ENCODE results near the gene ARMC5.

ARMC5 gene

GRCh38 chr16:31423241-31423640, 36.1 kb upstream of the ARMC5 start:
- Histone ChIP-seq H4K8ac (ENCODE audit: low read length) (no peak overlapping the region), H3K4me1 (ENCODE audit: control insufficient read depth, insufficient read depth, low read depth, low read length) (peaks cover 3% of the 10 kb centered on the region), H2BK12ac (ENCODE audit: low read length in 2 of 2) (no peak overlapping the region), H3K4me2 (ENCODE audit: low read length, poor library complexity, severe bottlenecking) (no peak overlapping the region), H3K79me1 (replicated peaks; ENCODE audit: low read length, poor library complexity, severe bottlenecking) (no peaks in the 10 kb centered on the region), H3K4me3 (ENCODE audit: insufficient read depth in 1 of 2, low read depth in 1 of 2, low read length in 2 of 2) (no peak overlapping the region), H3K4ac (ENCODE audit: low read depth in 1 of 2, low read length in 2 of 2) (no peak overlapping the region), H2AFZ (ENCODE audit: low read depth, low read length) (no peak overlapping the region), H3K27ac (ENCODE audit: low read length, poor library complexity, severe bottlenecking) (no peak overlapping the region), H3K14ac (ENCODE audit: low read length in 2 of 2) (no peak overlapping the region), H2BK120ac (ENCODE audit: low read depth, low read length) (no peak overlapping the region), H3K23ac (ENCODE audit: low read length in 2 of 2) (no peak overlapping the region), H3K27me3 (ENCODE audit: control insufficient read depth in 1 of 2, insufficient read depth in 1 of 2, low read length in 2 of 2) (peaks cover 7 to 46% of the 10 kb centered on the region in 2 experiments), H2AK5ac (ENCODE audit: low read length, severe bottlenecking) (no peak overlapping the region), H3K9me3 (ENCODE audit: control insufficient read depth, low read length) (peaks cover 19% of the 10 kb centered on the region), H3K9ac (ENCODE audit: low read length) (no peak overlapping the region), H3K18ac (ENCODE audit: low read depth in 1 of 2, low read length in 2 of 2) (no peak overlapping the region), H2BK5ac (ENCODE audit: low read depth, low read length, poor library complexity, severe bottlenecking) (no peak overlapping the region), H4K91ac (ENCODE audit: low read length) (no peak overlapping the region), H3K36me3 (ENCODE audit: control insufficient read depth in 1 of 2, insufficient read depth in 2 of 2, low read depth in 1 of 2, low read length in 2 of 2) (no peaks in the 10 kb centered on the region), H2BK15ac (ENCODE audit: low read depth, poor library complexity, severe bottlenecking) (no peak overlapping the region)
- no peak for DNase-seq
- WGBS = 45% methylated on average over 2 of the region's 3 CpGs

- peaks cover 11 to 48% of the 10 kb centered on the region in 2 experiments for H3K27me3 ChIP-seq (ENCODE audit: control insufficient read depth in 1 of 2, insufficient read depth in 1 of 2, low read length in 2 of 2)
- no peak overlapping the region for H2BK15ac ChIP-seq (ENCODE audit: low read depth, poor library complexity, severe bottlenecking)
- H3K14ac ChIP-seq (ENCODE audit: low read length in 2 of 2) = no peak overlapping the region
- H2BK12ac ChIP-seq (ENCODE audit: low read length in 2 of 2) = no peak overlapping the region
- H3K79me1 ChIP-seq (replicated peaks; ENCODE audit: low read length, poor library complexity, severe bottlenecking) = no peaks in the 10 kb centered on the region
- no peak overlapping the region for H2AK5ac ChIP-seq (ENCODE audit: low read length, severe bottlenecking)
- peaks cover 3% of the 10 kb centered on the region for H3K4me1 ChIP-seq (ENCODE audit: control insufficient read depth, insufficient read depth, low read depth, low read length)
- H3K27ac ChIP-seq (ENCODE audit: low read length, poor library complexity, severe bottlenecking) = no peak overlapping the region
- WGBS = 86% methylated on average over 11 of the region's 12 CpGs
- no peak overlapping the region for H3K4ac ChIP-seq (ENCODE audit: low read depth in 1 of 2, low read length in 2 of 2)
- no peak overlapping the region for H2BK120ac ChIP-seq (ENCODE audit: low read depth, low read length)
- H3K18ac ChIP-seq (ENCODE audit: low read depth in 1 of 2, low read length in 2 of 2) = no peak overlapping the region
- H3K9ac ChIP-seq (ENCODE audit: low read length) = no peak overlapping the region
- no peak overlapping the region for H4K91ac ChIP-seq (ENCODE audit: low read length)
- no peak overlapping the region for H3K4me2 ChIP-seq (ENCODE audit: low read length, poor library complexity, severe bottlenecking)
- H2AFZ ChIP-seq (ENCODE audit: low read depth, low read length) = no peak overlapping the region
- DNase-seq = no peak
- H3K23ac ChIP-seq (ENCODE audit: low read length in 2 of 2) = no peak overlapping the region
- H2BK5ac ChIP-seq (ENCODE audit: low read depth, low read length, poor library complexity, severe bottlenecking) = no peak overlapping the region
- H3K4me3 ChIP-seq (ENCODE audit: insufficient read depth in 1 of 2, low read depth in 1 of 2, low read length in 2 of 2) = no peak overlapping the region
- H3K9me3 ChIP-seq (ENCODE audit: control insufficient read depth, low read length) = peaks cover 19% of the 10 kb centered on the region
- H4K8ac ChIP-seq (ENCODE audit: low read length) = no peak overlapping the region
- no peaks in the 10 kb centered on the region for H3K36me3 ChIP-seq (ENCODE audit: control insufficient read depth in 1 of 2, insufficient read depth in 2 of 2, low read depth in 1 of 2, low read length in 2 of 2)
Observed at GRCh38 chr16:31423801-31424200, 35.5 kb upstream of the ARMC5 start.

- Histone ChIP-seq H2AK5ac (ENCODE audit: low read length, severe bottlenecking) (no peak overlapping the region), H2BK120ac (ENCODE audit: low read depth, low read length) (no peak overlapping the region), H3K4me3 (ENCODE audit: insufficient read depth in 1 of 2, low read depth in 1 of 2, low read length in 2 of 2) (peak overlapping the region in 1 of 2 experiments; percentile 61), H3K9ac (ENCODE audit: low read length) (no peak overlapping the region), H3K18ac (ENCODE audit: low read depth in 1 of 2, low read length in 2 of 2) (no peak overlapping the region), H2BK5ac (ENCODE audit: low read depth, low read length, poor library complexity, severe bottlenecking) (no peak overlapping the region), H3K79me1 (replicated peaks; ENCODE audit: low read length, poor library complexity, severe bottlenecking) (no peaks in the 10 kb centered on the region), H2BK12ac (ENCODE audit: low read length in 2 of 2) (no peak overlapping the region), H3K36me3 (ENCODE audit: control insufficient read depth in 1 of 2, insufficient read depth in 2 of 2, low read depth in 1 of 2, low read length in 2 of 2) (no peaks in the 10 kb centered on the region), H3K14ac (ENCODE audit: low read length in 2 of 2) (no peak overlapping the region), H3K27me3 (ENCODE audit: control insufficient read depth in 1 of 2, insufficient read depth in 1 of 2, low read length in 2 of 2) (peaks cover 22 to 34% of the 10 kb centered on the region in 2 experiments), H4K8ac (ENCODE audit: low read length) (peak overlapping the region; percentile 13), H3K4me1 (ENCODE audit: control insufficient read depth, insufficient read depth, low read depth, low read length) (peaks cover 3% of the 10 kb centered on the region), H3K27ac (ENCODE audit: low read length, poor library complexity, severe bottlenecking) (no peak overlapping the region), H3K9me3 (ENCODE audit: control insufficient read depth, low read length) (peaks cover 5% of the 10 kb centered on the region), H2BK15ac (ENCODE audit: low read depth, poor library complexity, severe bottlenecking) (no peak overlapping the region), H3K4me2 (ENCODE audit: low read length, poor library complexity, severe bottlenecking) (no peak overlapping the region), H2AFZ (ENCODE audit: low read depth, low read length) (no peak overlapping the region), H3K23ac (ENCODE audit: low read length in 2 of 2) (no peak overlapping the region), H3K4ac (ENCODE audit: low read depth in 1 of 2, low read length in 2 of 2) (no peak overlapping the region), H4K91ac (ENCODE audit: low read length) (no peak overlapping the region)
- 39% methylated on average over 53 of the region's 83 CpGs for WGBS
- no peak for DNase-seq
Observed at GRCh38 chr16:31427441-31428278, 31.6 kb upstream of the ARMC5 start.

GRCh38 chr16:31428279-31428597, 31.1 kb upstream of the ARMC5 start, which contains the start of gene COX6A2:
TSS of gene COX6A2 (minus strand) at chr16:31428360. CDS start at chr16:31428325, 35 bp downstream.
- Histone ChIP-seq H3K36me3 (ENCODE audit: control insufficient read depth in 1 of 2, insufficient read depth in 2 of 2, low read depth in 1 of 2, low read length in 2 of 2) (no peaks in the 10 kb centered on the region), H2BK12ac (ENCODE audit: low read length in 2 of 2) (no peak within 1 kb of the TSS), H3K9me3 (ENCODE audit: control insufficient read depth, low read length) (no peaks in the 10 kb centered on the region), H3K4ac (ENCODE audit: low read depth in 1 of 2, low read length in 2 of 2) (no peak within 1 kb of the TSS), H3K23ac (ENCODE audit: low read length in 2 of 2) (no peak within 1 kb of the TSS), H3K4me2 (ENCODE audit: low read length, poor library complexity, severe bottlenecking) (no peak within 1 kb of the TSS), H2BK15ac (ENCODE audit: low read depth, poor library complexity, severe bottlenecking) (no peak within 1 kb of the TSS), H3K79me1 (replicated peaks; ENCODE audit: low read length, poor library complexity, severe bottlenecking) (no peaks in the 10 kb centered on the region), H4K91ac (ENCODE audit: low read length) (no peak within 1 kb of the TSS), H4K8ac (ENCODE audit: low read length) (peak within 1 kb of the TSS; percentile 13), H3K27ac (ENCODE audit: low read length, poor library complexity, severe bottlenecking) (no peak within 1 kb of the TSS), H3K18ac (ENCODE audit: low read depth in 1 of 2, low read length in 2 of 2) (no peak within 1 kb of the TSS), H3K9ac (ENCODE audit: low read length) (no peak within 1 kb of the TSS), H3K4me1 (ENCODE audit: control insufficient read depth, insufficient read depth, low read depth, low read length) (peaks cover 3% of the 10 kb centered on the region), H2AK5ac (ENCODE audit: low read length, severe bottlenecking) (no peak within 1 kb of the TSS), H2BK5ac (ENCODE audit: low read depth, low read length, poor library complexity, severe bottlenecking) (no peak within 1 kb of the TSS), H3K14ac (ENCODE audit: low read length in 2 of 2) (no peak within 1 kb of the TSS), H2BK120ac (ENCODE audit: low read depth, low read length) (no peak within 1 kb of the TSS), H3K27me3 (ENCODE audit: control insufficient read depth in 1 of 2, insufficient read depth in 1 of 2, low read length in 2 of 2) (peaks cover 19 to 28% of the 10 kb centered on the region in 2 experiments), H3K4me3 (ENCODE audit: insufficient read depth in 1 of 2, low read depth in 1 of 2, low read length in 2 of 2) (peak within 1 kb of the TSS in 1 of 2 experiments; percentile 61), H2AFZ (ENCODE audit: low read depth, low read length) (no peak within 1 kb of the TSS)
- DNase-seq = no peak
- 29% methylated on average over 7 of the region's 7 CpGs for WGBS

Data from mesenchymal stem cell (in vitro differentiated cells and primary cell).